K562 (cell line): ENCODE measurements around the gene NAV2. TPM values are rescaled to one million over a fixed set of nuclear protein-coding genes. Genes with fewer than 3 reads are reported as not detected.

ENCODE experiments used
- ATAC-seq: fragments of 200-7000 bp; cut with Tn5 transposase; 3 replicates; pipeline ENCODE4 v1.9.1; 2020; ENCODE audit warnings: moderate library complexity
- BruUV-seq: library from RNA; stranded (reverse); fragments of 400-500 nt; replicated peaks from 2 replicates; lab custom pipeline; 2021; lab: Mats Ljungman, UMichigan
- CTCF ChIA-PET: fragments of 300-600 bp; formaldehyde crosslinking; extraction: SDS; loops from one replicate; lab custom pipeline; 2021; ENCODE audit warnings: low intra/inter-chr PET ratio; lab: Yijun Ruan, JAX
- POLR2A ChIA-PET: fragments of 300-600, 350-650 bp; sonication (Branson Sonifier 250); formaldehyde crosslinking; extraction: SDS; loops from one replicate; lab custom pipeline; 2021; ENCODE audit warnings: antibody characterized with exemption, inconsistent platforms; lab: Yijun Ruan, JAX
- DNase-seq, 4 experiments: peaks; one replicate each; pipeline versions ENCODE4 v3.0.0 to v3.0.0-alpha.2; 2011 to 2018; ENCODE audit warnings: low spot score in 3 of 4, mixed read lengths in 3 of 4; ENCODE audit errors: extremely low read depth in 1 of 4
- FAIRE-seq: peaks from 2 replicates; lab custom pipeline; 2011; peaks lifted over from hg19 to GRCh38; lab: Jason Lieb, UNC
- H2AFZ ChIP-seq: 2 replicates; pipeline ENCODE4 v1.6.0; 2011; ENCODE audit warnings: low read depth, low read length, control low read depth, inconsistent platforms
- H3K27ac ChIP-seq: fragments of 200-600 bp; 3 replicates; pipeline ENCODE4 v1.8.0; 2011; ENCODE audit warnings: low read depth, mild to moderate bottlenecking, control low read depth, inconsistent platforms, low read length, moderate library complexity, mixed read lengths; ENCODE audit errors: extremely low read depth
- H3K27me3 ChIP-seq, 2 experiments: fragments of 300-600 bp in 1 of 2; 2 replicates in 1 of 2; 3 replicates in 1 of 2; pipeline versions ENCODE4 v1.6.0 to v1.8.0; 2011; ENCODE audit warnings: inconsistent platforms in 2 of 2, low read length in 2 of 2, mild to moderate bottlenecking in 1 of 2, mixed read lengths in 1 of 2, moderate library complexity in 1 of 2; ENCODE audit not compliant: control insufficient read depth in 2 of 2, insufficient read depth in 2 of 2
- H3K36me3 ChIP-seq: fragments of 300-600 bp; 3 replicates; pipeline ENCODE4 v1.8.0; 2011; ENCODE audit warnings: mild to moderate bottlenecking, low read length, inconsistent platforms; ENCODE audit not compliant: control insufficient read depth, insufficient read depth
- H3K4me1 ChIP-seq, 2 experiments: fragments of 200-600 bp in 1 of 2; replicated peaks in 1 of 2; 2 replicates in 1 of 2; 3 replicates in 1 of 2; pipeline versions ENCODE4 v1.5.1 to v1.8.0; 2011; ENCODE audit warnings: inconsistent platforms in 2 of 2, low read length in 2 of 2, mild to moderate bottlenecking in 1 of 2, mixed read lengths in 1 of 2, moderate library complexity in 1 of 2; ENCODE audit not compliant: control insufficient read depth in 2 of 2, insufficient read depth in 2 of 2
- H3K4me2 ChIP-seq: 2 replicates; pipeline ENCODE4 v1.6.1; 2011; ENCODE audit warnings: low read length, control low read depth, inconsistent platforms, mixed read lengths; ENCODE audit not compliant: insufficient read depth
- H3K4me3 ChIP-seq: fragments of 200-600 bp; sonication (generic), shearing (Covaris generic); 2 replicates; pipeline ENCODE4 v1.5.1; 2016; ENCODE audit warnings: control low read depth, inconsistent platforms
- H3K79me2 ChIP-seq: fragments of 200-600 bp; 3 replicates; pipeline ENCODE4 v1.8.0; 2011; ENCODE audit warnings: low read length, inconsistent platforms; ENCODE audit not compliant: control insufficient read depth, insufficient read depth
- H3K9ac ChIP-seq, 2 experiments: 2 replicates each; pipeline versions ENCODE4 v1.6.0 to v1.6.1; 2011; ENCODE audit warnings: low read depth in 2 of 2, low read length in 2 of 2, control low read depth in 1 of 2, inconsistent platforms in 1 of 2, mild to moderate bottlenecking in 1 of 2, mixed read lengths in 1 of 2; ENCODE audit not compliant: insufficient read depth in 1 of 2
- H3K9me1 ChIP-seq: one replicate; pipeline ENCODE4 v1.6.0; 2011; ENCODE audit warnings: inconsistent platforms, mild to moderate bottlenecking, low read length, moderate library complexity; ENCODE audit not compliant: control insufficient read depth, insufficient read depth
- H3K9me3 ChIP-seq: replicated peaks from 2 replicates; pipeline ENCODE4 v1.5.1; 2011; ENCODE audit warnings: low read depth, low read length, inconsistent platforms; ENCODE audit not compliant: control insufficient read depth, insufficient read depth
- H4K20me1 ChIP-seq: replicated peaks from 2 replicates; pipeline ENCODE4 v1.6.1; 2011; ENCODE audit warnings: low read length, inconsistent platforms, mixed read lengths; ENCODE audit not compliant: control insufficient read depth, insufficient read depth
- ELF1 ChIP-seq: fragments of 200-800 bp; sonication (Bioruptor generic); IDR thresholded peaks from 2 replicates; pipeline ENCODE4 v1.6.1; 2016; ENCODE audit warnings: missing genetic modification characterization, missing compliant biosample characterization
- HNRNPH1 ChIP-seq: fragments of 200-400 bp; formaldehyde crosslinking; optimal IDR thresholded peaks from 2 replicates; pipeline ENCODE3; 2017; ENCODE audit warnings: low read depth, mild to moderate bottlenecking, low read length, moderate library complexity
- MBD2 ChIP-seq: sonication (generic); IDR thresholded peaks from 2 replicates; pipeline ENCODE4 v1.6.1; 2016; ENCODE audit warnings: low read depth, borderline replicate concordance
- ZNF12 ChIP-seq: sonication (generic); formaldehyde crosslinking; IDR thresholded peaks from 2 replicates; pipeline ENCODE4 v1.4.0; 2020; ENCODE audit warnings: mild to moderate bottlenecking, missing genetic modification reagents
- ZNF584 ChIP-seq: fragments of 200-800 bp; sonication (Bioruptor generic); IDR thresholded peaks from 2 replicates; pipeline ENCODE4 v1.6.1; 2016; ENCODE audit warnings: low read depth, mild to moderate bottlenecking, missing genetic modification characterization, missing compliant biosample characterization
- WGBS: fragments of 100-300 bp; shearing (Covaris generic); methylation state at CpG from one replicate; pipeline ENCODE4 v1.1.6; 2016; ENCODE audit warnings: low coverage, mixed read lengths; ENCODE audit not compliant: insufficient coverage; ENCODE audit errors: missing lambda C conversion rate; 5-methylcytosine and 5-hydroxymethylcytosine counted together
- in situ Hi-C: fragments of 300-500 bp; cut with MboI; formaldehyde crosslinking; loops from 4 replicates; pipeline ENCODE4 v1.15.0; 2018; ENCODE audit warnings: inconsistent platforms, mixed read lengths
- intact Hi-C: fragments of 100-400 bp; cut with micrococcal nuclease; formaldehyde crosslinking; loops from 2 replicates; pipeline ENCODE4 v1.14.2; 2022
- polyA plus RNA-seq, 8 experiments: library from polyadenylated mRNA; depleted of rRNA in 4 of 8; stranded (reverse) in 5 of 8; unstranded in 3 of 8; fragments of >200 nt; fragmentation: Nextera tagmentation in 2 of 8; fragmentation: Illumina TruSeq in 1 of 8; extraction: Ambion mirVana in 2 of 8; extraction: Trizol in 1 of 8; gene quantifications; 2 replicates each; pipeline versions ENCODE4 v1.2.1 to v1.2.3, GENCODE V29; 2011 to 2014; ENCODE audit warnings: inconsistent platforms in 1 of 8, missing spikeins in 1 of 8
- total RNA-seq, 7 experiments: library from RNA; depleted of rRNA in 6 of 7; stranded (reverse); fragments of >200 nt in 6 of 7; fragmentation: Illumina TruSeq in 2 of 7; extraction: Trizol in 2 of 7; gene quantifications; 2 replicates each; pipeline versions ENCODE4 v1.2.1 to v1.2.3, GENCODE V29; 2011 to 2021; ENCODE audit warnings: low replicate concordance in 1 of 7
- TF ChIP-seq, protein P1 (sequence below): fragments of 450-650 bp; IDR thresholded peaks from 2 replicates; pipeline ENCODE4 v1.6.1; 2016; ENCODE audit warnings: low read depth, mild to moderate bottlenecking, moderate library complexity

Gene NAV2
- total and polyA plus RNA-seq, 9 of the 15 experiments (the other 6 are each of a cell fraction or from before 2014, with no cell fraction given), result 0.03 to 0.35 (median 0.05) TPM

GRCh38 chr11:20161923-20162744 is 449.5 kb downstream of the NAV2 start:
- intact Hi-C loops, result no loop called here
- in situ Hi-C loops, result no loop called here
- FAIRE-seq, result no peak

More at GRCh38 chr11:20161923-20162744, 449.5 kb downstream of the NAV2 start:
- no peak overlapping the region for H3K4me3 ChIP-seq
- no peak overlapping the region for H3K27ac ChIP-seq
- ATAC-seq (no peak), DNase-seq (no peak)
- H2AFZ ChIP-seq, result no peak overlapping the region
- no peak overlapping the region for H3K9ac ChIP-seq
- 11% methylated on average over 24 of the region's 24 CpGs for WGBS
- peaks cover 52 to 61% of the 10 kb centered on the region in 2 experiments for H3K27me3 ChIP-seq
- no peaks in the 10 kb centered on the region for H4K20me1 ChIP-seq
- TF ChIP-seq MBD2, result no peak
- TF ChIP-seq HNRNPH1, result no peak
- TF ChIP-seq ZNF12 (CRISPR knock-in tag), result no peak
- TF ChIP-seq ELF1 (tag), result no peak
- no peak for TF ChIP-seq ZNF584
- TF ChIP-seq, protein P1, sequence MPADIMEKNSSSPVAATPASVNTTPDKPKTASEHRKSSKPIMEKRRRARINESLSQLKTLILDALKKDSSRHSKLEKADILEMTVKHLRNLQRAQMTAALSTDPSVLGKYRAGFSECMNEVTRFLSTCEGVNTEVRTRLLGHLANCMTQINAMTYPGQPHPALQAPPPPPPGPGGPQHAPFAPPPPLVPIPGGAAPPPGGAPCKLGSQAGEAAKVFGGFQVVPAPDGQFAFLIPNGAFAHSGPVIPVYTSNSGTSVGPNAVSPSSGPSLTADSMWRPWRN, result no peak
- no peaks in the 10 kb centered on the region for H3K9me1 ChIP-seq
- ChIA-PET CTCF (no interaction called here), POLR2A (no interaction called here)
- H3K79me2 ChIP-seq, result no peaks in the 10 kb centered on the region
- H3K36me3 ChIP-seq, result no peaks in the 10 kb centered on the region
- H3K4me2 ChIP-seq, result no peak overlapping the region
- BruUV-seq, result no TSS peak
- no peaks in the 10 kb centered on the region for H3K9me3 ChIP-seq
- H3K4me1 ChIP-seq, result peaks cover 0 to 11% of the 10 kb centered on the region in 2 experiments; a peak in 2 of 5 replicates
